Measurements from ENCODE around the gene RNPEPL1.

RNPEPL1 gene

GRCh38 chr2:240584486-240585031 is 16.3 kb downstream of the RNPEPL1 start:
- DNase-seq (ENCODE audit: low read depth in 1 of 2, low spot score in 1 of 2) = peak; percentile 91 to 94
- H3K4me3 ChIP-seq (replicated peaks; ENCODE audit: insufficient read depth, low read length) = no peak overlapping the region
- no peaks in the 10 kb centered on the region for H3K27me3 ChIP-seq (ENCODE audit: insufficient read depth, poor library complexity, severe bottlenecking)
- H3K27ac ChIP-seq (replicated peaks) = peak overlapping the region; percentile 43
- peak; percentile 34; the same call in 1 of the 2 replicates for TF ChIP-seq SPI1 (IDR thresholded peaks at IDR 0.05; ENCODE audit: borderline replicate concordance, low read depth)
- TF ChIP-seq POLR2AphosphoS5 (IDR thresholded peaks at IDR 0.05; ENCODE audit: low read depth) = peak; percentile 73
- no peak for TF ChIP-seq REST (IDR thresholded peaks at IDR 0.05; ENCODE audit: insufficient replicate concordance, low read depth)

- Histone ChIP-seq H3K27me3 (ENCODE audit: insufficient read depth, poor library complexity, severe bottlenecking) (no peaks in the 10 kb centered on the region), H3K4me3 (replicated peaks; ENCODE audit: insufficient read depth, low read length) (peak overlapping the region; percentile 84), H3K27ac (replicated peaks) (no peak overlapping the region)
- TF ChIP-seq GABPA (IDR thresholded peaks at IDR 0.05; ENCODE audit: low read depth) (no peak), SPI1 (IDR thresholded peaks at IDR 0.05; ENCODE audit: borderline replicate concordance, low read depth) (no peak), CTCF (IDR thresholded peaks at IDR 0.05; ENCODE audit: insufficient read depth, low read length) (no peak), POLR2AphosphoS5 (IDR thresholded peaks at IDR 0.05; ENCODE audit: low read depth) (no peak), REST (IDR thresholded peaks at IDR 0.05; ENCODE audit: insufficient replicate concordance, low read depth) (no peak)
- no peak for DNase-seq (ENCODE audit: low read depth in 1 of 2, low spot score in 1 of 2)
These were observed 16.8 kb downstream of the RNPEPL1 start for GRCh38 chr2:240585101-240585500.

GRCh38 chr2:240585681-240586197 is 17.5 kb downstream of the RNPEPL1 start:
- DNase-seq (ENCODE audit: low read depth in 1 of 2, low spot score in 1 of 2) = no peak
- no peak for TF ChIP-seq POLR2AphosphoS5 (IDR thresholded peaks at IDR 0.05; ENCODE audit: low read depth)
- TF ChIP-seq SPI1 (IDR thresholded peaks at IDR 0.05; ENCODE audit: borderline replicate concordance, low read depth) = no peak
- TF ChIP-seq CTCF (IDR thresholded peaks at IDR 0.05; ENCODE audit: insufficient read depth, low read length) = no peak
- no peak for TF ChIP-seq REST (IDR thresholded peaks at IDR 0.05; ENCODE audit: insufficient replicate concordance, low read depth)
- no peak for TF ChIP-seq GABPA (IDR thresholded peaks at IDR 0.05; ENCODE audit: low read depth)
- no peaks in the 10 kb centered on the region for H3K27me3 ChIP-seq (ENCODE audit: insufficient read depth, poor library complexity, severe bottlenecking)
- peak overlapping the region; percentile 84 for H3K4me3 ChIP-seq (replicated peaks; ENCODE audit: insufficient read depth, low read length)
- H3K27ac ChIP-seq (replicated peaks) = peak overlapping the region; percentile 98

All from HL-60 (cell line).